ENCODE measurements around the gene SCFD2.

DNA sequence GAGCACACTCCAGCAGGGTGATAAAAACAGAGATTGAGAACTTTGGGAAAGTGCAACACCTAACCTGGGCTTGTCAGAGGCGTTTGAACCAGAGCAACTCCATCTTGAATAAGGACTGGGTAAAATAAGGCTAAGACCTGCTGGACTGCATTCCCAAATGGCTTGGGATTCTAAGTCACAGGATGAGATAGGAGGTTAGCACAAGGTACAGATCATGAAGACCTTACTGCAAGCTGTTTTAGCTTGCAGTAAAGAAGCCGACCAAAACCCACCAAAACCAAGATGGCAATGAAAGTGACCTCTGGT, 43.9 kb downstream of the SCFD2 start:
- TF ChIP-seq CTCF (conservative IDR thresholded peaks at IDR 0.05; ENCODE audit: low read depth, low read length): no peak
- no peak for TF ChIP-seq EZH2 (IDR thresholded peaks at IDR 0.05; ENCODE audit: borderline replicate concordance, low read depth, low read length, poor library complexity, severe bottlenecking)

All from A673 (cell line).